Astrocyte (in vitro differentiated cells and primary cell): ENCODE results near the gene METTL1.
A peak's percentile ranks its signal among the peaks of the same experiment; 100 is the strongest.

ENCODE experiments used
- EZH2 ChIP-seq: IDR thresholded peaks from 2 replicates; pipeline ENCODE4 v1.6.1; 2012; ENCODE audit warnings: mild to moderate bottlenecking, low read length, inconsistent platforms; ENCODE audit not compliant: insufficient read depth
- TF ChIP-seq, protein P1 (sequence below): IDR thresholded peaks from 2 replicates; pipeline ENCODE4 v1.5.1; 2011; ENCODE audit warnings: low read depth, mild to moderate bottlenecking, inconsistent platforms, low read length, moderate library complexity; ENCODE audit not compliant: insufficient read depth

DNA sequence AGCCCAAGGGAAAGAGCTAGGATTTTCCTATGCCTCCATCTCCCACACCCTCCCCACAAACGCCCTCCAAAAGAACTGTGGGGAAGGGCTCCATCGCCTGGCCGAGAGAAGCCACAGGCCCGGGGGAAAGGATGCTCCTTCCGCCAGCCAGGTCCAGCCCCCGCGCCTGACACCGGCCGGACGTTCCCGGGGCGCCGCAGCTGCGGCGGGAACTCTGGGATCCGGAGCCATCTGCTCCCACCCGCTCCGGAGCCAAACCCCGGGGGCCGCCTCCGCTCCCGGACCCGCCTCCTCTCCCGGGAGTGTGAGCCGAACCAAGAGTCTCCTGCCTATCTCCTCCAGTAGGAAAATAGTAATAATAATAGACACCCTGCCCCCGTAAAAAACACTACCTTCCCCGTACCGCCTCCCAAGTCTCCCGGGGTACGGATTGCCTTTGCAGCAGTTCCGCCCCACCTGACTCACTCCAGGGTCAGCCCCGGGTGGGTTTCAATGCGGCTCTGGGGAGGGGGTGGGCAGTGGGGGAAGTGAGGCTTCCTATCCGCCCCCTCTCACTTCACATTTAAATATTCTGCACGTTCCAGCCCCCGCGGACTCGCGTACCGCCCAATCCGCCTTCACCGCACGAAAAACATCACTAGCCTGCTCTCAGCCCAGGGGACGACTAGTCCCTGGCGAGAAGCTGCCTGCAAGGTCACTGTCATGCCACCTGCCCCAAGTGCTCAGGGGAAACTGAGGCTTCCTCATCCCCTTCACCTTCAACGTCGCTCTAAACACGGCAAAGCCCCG, 35.8 kb downstream of the METTL1 start:
- TF ChIP-seq, protein P1, sequence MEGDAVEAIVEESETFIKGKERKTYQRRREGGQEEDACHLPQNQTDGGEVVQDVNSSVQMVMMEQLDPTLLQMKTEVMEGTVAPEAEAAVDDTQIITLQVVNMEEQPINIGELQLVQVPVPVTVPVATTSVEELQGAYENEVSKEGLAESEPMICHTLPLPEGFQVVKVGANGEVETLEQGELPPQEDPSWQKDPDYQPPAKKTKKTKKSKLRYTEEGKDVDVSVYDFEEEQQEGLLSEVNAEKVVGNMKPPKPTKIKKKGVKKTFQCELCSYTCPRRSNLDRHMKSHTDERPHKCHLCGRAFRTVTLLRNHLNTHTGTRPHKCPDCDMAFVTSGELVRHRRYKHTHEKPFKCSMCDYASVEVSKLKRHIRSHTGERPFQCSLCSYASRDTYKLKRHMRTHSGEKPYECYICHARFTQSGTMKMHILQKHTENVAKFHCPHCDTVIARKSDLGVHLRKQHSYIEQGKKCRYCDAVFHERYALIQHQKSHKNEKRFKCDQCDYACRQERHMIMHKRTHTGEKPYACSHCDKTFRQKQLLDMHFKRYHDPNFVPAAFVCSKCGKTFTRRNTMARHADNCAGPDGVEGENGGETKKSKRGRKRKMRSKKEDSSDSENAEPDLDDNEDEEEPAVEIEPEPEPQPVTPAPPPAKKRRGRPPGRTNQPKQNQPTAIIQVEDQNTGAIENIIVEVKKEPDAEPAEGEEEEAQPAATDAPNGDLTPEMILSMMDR, result no peak
- peak; percentile 32 for TF ChIP-seq EZH2
